Glomerular endothelial cell (primary cell): Measurements from ENCODE around the gene LOXL1. TPM values are rescaled to one million over a fixed set of nuclear protein-coding genes. Genes with fewer than 3 reads are reported as not detected.
"Not testable (repeated sequence)": the region's sequence is repeated elsewhere in the genome, so short reads cannot be mapped to it uniquely, and the experiment has no call there.

ENCODE experiments used
- DNase-seq: peaks from one replicate; pipeline ENCODE4 v3.0.0-alpha.2; 2011; ENCODE audit warnings: low read depth, low spot score; ENCODE audit errors: extremely low read depth
- total RNA-seq: library from RNA; depleted of rRNA; stranded (reverse); fragments of >200 nt; gene quantifications from 2 replicates; pipeline ENCODE4 v1.2.3, GENCODE V29; 2015

LOXL1 gene
- total RNA-seq, 1 donor from 2014 or later = 37.7 TPM

DNA sequence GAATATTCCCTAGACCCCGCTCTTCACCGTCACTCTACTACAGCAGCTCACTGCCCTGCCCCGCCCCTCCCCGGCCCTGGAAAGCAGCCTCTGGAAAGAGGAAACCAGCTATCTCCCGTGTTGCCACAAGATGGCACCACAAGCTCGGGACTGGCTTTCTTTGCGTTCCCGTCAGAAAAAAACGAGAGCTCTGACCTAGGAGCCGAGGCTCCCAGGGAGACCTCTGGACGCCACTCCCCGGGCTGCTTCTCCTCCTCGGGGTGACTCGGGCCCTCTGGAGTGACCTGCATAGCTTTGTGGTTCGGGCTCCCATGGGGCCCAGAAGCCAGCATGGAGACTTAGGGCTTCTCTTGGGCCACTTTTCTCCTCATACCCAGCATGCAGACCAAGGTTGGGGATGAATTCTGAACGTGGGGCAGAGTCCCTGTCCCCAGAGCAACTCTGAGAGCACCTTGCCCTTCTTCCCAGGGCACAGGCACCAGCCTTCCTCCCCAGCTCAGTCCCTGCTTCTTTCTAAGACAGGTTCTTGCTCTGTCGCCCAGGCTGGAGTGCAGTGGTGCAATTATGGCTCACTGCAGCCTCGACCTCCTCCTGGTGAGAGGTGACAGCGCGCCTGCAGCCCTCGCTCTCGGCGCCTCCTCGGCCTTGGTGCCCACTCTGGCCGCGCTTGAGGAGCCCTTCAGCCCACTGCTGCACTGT, 46.9 kb downstream of the LOXL1 start:
- no peak for DNase-seq

- DNase-seq = not testable (repeated sequence)
These were observed 47.5 kb downstream of the LOXL1 start for GRCh38 chr15:73973683-73974200.

DNA sequence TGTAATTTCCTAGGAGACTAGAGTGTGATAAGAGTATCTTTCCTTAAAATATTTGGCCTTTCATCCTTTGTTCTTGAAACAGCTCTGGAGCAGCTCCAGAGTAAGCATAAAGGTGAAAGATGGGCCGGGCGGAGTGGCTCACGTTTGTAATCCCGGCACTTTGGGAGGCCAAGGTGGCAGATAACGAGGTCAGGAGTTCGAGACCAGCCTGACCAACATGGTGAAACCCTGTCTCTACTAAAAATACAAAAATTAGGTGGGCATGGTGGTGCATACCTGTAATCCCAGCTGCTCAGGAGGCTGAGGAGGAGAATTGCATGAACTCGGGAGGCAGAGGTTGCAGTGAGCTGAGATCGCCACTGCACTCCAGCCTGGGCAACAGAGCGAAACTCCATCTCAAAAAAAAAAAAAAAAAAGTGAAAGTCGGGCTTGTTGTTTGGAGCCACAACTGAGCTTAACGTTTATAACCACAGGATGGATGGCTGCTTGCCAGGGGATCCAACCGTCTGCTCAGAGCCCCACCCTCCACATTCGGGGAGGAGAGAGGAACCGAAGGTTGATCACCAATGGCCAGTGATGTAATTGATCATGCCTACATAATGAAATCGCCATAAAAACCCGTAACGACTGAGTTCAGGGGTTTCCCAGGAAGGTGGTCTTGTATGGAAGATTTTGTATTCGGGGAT, 49.3 kb downstream of the LOXL1 start:
- DNase-seq = not testable (repeated sequence)

GRCh38 chr15:73978896-73979295, 52.6 kb downstream of the LOXL1 start:
- no peak for DNase-seq

DNA sequence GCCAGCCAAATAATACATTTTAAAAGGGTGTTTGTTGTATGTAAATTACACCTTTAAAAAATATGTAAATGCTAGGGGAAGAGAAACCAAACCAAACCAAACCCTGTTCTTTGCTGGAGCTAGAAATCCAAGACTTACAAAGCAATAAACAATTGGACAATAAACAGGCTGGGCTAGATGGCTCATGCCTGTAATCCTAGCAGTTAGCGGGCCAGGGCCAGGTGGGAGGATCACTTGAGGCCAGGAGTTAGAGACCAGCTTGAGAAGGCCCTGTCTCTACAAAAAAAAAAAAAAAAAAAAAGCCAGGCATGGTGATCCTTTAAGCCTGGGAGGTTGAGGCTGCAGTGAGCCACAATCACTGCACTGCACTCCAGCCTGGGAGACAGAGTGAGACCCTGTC, 53.4 kb downstream of the LOXL1 start:
- no peak for DNase-seq

DNA sequence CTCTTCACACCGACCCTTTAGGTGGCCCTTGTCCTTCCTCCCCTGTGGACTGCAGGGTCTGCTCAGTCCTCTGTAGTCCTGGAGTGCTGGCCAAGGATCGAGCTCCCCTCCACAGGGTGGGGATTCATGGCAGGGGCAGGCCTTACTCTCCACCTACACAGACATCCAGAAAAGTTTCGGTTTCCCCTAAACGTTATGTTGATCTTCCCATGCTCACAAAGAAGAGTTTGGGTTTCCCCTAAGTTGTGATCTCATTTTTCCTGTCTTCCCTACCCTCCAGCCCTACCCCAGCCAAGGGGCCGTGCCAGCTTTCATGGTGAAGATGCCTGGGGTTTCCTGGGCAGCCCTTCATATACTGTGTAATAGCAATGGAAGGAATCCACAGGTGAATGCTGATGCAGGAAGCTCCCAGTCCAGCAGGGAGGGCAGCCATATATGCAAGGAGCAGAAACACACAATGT, 55.5 kb downstream of the LOXL1 start:
- no peak for DNase-seq

DNA sequence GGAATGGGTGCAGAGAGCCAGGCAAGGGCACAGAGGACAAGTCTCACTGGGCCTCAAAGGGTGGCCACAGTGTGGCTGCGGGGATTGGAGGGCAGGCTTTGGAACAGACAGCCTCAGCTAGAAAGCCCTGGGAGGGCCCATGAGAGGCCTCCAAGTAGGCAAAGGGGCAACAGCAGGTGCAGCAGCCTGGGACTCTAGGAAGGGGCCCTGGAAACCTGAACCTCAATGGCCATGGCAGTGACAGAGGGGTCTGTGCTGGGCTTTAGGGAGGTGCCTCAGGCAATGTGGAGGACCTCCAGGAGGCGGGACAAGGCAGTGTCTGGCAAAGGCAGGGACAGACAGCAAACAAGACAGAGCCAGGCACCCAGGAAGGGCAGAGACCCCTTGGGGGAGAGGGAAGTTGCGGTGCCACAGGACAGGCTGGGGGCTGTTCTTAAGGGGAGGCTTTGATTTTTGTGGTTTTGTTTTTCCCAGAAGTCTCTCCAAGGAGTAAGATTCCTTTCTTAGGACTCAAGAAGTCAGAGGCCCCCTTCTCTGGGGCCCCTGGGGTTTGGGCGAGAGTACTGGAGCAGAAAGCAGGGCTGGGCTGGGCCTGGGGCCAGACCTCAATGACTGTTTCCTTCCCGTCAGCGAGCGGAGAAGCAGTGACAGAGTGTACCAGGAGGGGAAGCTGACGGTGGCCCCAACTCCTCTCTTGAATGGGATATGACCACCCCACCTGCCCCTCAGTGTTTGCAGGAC, 56.1 kb downstream of the LOXL1 start:
- no peak for DNase-seq

DNA sequence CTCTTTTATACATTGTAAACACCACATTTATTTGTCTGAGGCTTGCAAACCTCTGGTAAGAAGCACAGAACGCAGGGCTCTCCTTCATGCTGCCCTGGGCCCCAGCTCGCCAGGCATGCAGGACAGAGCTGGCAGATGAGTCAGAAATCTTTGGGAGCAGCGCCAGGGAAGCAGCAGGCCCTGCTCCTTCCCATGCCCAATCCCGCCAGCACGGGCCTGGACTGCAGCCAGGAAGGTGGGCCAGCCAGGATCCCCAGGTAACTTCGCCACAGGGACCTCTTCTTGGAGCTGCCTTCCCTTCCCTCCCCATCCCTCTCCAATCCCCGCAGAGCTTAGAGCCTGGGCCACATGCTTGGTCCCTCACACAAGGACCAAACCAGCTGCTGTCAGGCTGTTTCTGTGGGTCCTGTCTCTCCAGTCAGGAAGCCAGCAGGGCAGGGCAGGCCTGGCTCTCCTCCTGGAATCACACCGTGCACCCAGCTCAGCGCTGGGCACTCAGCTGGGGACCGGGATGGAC, 57.0 kb downstream of the LOXL1 start:
- no peak for DNase-seq

DNA sequence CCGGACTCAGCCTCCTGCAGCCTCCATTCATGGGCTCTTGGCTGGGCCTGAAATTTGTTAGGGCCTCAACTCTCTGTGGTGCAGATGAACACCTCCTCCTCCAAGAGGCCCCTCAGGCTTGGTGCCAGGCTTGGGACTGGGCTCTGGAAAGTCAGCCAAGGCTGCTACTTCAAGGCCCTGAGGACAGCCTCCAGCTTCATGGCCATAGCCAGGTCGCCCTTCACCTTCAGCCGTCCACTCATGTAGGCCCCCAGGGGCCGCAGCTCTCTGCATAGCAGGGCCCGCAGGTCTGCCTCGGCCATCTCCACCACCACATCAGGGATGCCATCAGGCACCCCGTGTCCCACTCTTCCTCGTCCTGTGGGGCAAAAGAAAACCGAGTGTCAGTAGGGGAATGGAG, 57.5 kb downstream of the LOXL1 start:
- no peak for DNase-seq

- no peak for DNase-seq
These were observed 58.1 kb downstream of the LOXL1 start for GRCh38 chr15:73984208-73984979.

DNA sequence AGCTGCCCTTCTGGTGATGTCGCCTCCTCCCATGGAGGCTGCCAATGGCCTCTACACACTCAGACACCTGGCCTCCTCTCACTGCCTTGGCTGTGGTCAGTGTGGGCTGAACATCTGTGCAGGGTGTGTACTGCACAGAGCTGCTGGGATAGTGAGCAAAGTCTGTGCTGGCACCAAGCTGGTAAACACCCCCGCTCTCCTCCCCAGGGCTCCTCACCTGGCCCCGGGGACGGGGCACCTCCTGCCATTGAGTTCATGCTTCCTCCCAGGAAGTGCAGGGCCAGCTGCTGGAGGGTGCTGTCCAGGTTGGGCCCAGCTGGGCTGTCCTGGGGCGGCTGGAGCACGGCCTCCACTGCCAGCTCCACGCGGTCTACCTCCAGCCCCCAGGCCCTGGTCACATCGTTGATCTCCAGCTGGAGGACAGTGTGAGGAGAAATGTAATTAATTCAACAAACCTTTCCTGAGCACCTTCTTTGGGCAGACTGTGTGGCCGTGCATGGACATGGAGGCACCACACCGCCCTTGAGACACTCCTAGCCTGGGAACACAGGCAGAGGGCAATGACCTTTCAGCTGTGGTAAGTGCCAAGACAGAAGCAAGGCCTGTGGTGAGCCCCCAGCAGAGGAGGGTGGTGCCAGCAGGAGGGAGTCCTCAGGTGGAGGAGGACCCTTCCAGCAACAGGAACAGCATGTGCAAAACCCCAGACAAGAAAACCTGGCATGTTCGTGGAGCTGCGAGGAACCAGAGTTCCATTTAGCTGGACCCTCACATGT, 59.0 kb downstream of the LOXL1 start:
- DNase-seq = no peak

- no peak for DNase-seq
These were observed 60.0 kb downstream of the LOXL1 start for GRCh38 chr15:73986055-73986775.

- no peak for DNase-seq
These were observed 60.5 kb downstream of the LOXL1 start for GRCh38 chr15:73986776-73987056.

GRCh38 chr15:73987250-73987649, 61.0 kb downstream of the LOXL1 start:
- DNase-seq = no peak

GRCh38 chr15:73987681-73988444, 61.6 kb downstream of the LOXL1 start:
- DNase-seq = no peak

DNA sequence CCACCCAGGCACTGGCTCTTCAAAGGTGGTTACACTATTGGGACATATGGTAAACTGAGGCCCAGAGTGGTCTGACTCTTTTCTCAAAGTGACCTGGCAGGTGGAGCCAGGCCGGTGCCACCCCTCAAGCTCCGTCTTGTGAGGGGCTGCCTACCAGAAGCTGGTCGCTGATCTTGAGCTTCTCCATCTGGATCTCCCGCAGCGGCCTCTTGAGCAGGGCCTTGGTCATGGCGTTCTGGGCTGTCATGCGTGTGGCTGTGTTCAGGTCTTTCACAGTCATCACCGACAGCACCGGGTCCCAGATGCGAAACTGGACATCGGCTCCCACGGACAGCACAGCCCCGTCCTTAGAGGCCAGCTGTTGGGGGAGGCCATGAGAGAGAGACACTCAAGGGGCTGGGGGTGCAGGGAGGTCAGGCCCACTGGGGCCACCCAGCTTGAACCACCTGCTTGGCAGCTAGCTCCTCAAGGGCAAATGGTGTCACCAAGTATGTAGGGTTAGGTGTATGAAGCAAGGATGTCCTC, 62.2 kb downstream of the LOXL1 start:
- DNase-seq = no peak

GRCh38 chr15:73989001-73989798, 62.9 kb downstream of the LOXL1 start:
- DNase-seq = no peak
